ENCODE data around the gene HACD2.

The HACD2 gene, protein sequence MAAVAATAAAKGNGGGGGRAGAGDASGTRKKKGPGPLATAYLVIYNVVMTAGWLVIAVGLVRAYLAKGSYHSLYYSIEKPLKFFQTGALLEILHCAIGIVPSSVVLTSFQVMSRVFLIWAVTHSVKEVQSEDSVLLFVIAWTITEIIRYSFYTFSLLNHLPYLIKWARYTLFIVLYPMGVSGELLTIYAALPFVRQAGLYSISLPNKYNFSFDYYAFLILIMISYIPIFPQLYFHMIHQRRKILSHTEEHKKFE

DNA sequence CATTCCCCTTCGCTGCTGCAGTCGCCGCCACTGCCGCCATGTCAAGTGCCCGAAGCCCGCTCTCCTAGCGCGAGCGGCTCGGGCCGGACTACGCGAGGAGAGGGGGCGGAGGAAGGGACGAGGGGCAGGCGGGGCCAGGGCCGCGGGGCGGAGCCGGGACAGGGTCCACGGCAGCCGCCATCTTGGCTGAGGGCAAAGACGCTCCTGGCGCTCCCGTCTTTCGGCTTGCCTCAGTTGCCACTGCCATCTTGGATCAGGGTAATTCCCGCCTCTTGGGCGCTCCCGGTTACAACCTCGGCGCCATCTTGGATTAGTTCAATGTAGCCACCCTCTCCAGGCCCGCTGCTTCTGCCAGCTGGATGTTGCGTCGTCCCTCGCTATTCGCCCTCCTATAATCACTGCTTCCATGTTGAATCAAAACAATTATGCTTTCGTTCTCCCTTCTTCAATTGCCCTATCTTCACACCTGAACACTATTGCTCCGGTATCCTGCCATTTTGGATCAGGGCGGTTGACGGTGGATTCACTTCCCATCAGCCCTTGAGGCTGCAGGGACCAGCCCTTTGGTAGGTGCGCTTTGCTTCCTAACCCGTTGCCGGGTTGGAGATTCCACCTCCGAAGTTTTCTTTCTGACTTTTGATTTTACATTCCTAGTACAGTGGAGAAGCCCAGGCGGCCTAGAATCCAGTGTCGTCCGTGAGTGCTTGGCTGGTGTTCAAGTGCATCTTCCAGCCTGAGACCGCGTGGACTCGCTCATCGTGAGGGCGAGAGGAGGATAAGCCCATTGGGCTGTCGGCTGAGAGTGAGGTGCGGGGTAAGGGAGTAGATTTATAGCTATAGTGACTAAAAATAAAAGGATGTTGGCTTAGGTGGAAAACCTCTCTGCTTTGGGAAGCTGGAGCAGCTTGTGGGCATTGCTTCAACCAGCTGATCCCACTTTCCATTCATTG is at the start of gene HACD2:
Gene HACD2, minus strand, starts transcription at position 66 of the 950 bp plus-strand sequence. Its CDS starts 26 bp downstream, at position 40.
- in situ Hi-C loops (cut with MboI; ENCODE audit: low pct_unique_long_range_greater_than_20kb, low sequenced_read_pairs, unreplicated experiment), result no loop called here
- TF ChIP-seq CTCF (IDR thresholded peaks at IDR 0.05; ENCODE audit: extremely low read depth, insufficient read depth, missing control alignments), result no peak
- peak; percentile 94 for DNase-seq (ENCODE audit: low spot score)

- in situ Hi-C loops (cut with MboI; ENCODE audit: low pct_unique_long_range_greater_than_20kb, low sequenced_read_pairs, unreplicated experiment), result no loop called here
- no peak for TF ChIP-seq CTCF (IDR thresholded peaks at IDR 0.05; ENCODE audit: extremely low read depth, insufficient read depth, missing control alignments)
- no peak for DNase-seq (ENCODE audit: low spot score)
Measured at GRCh38 chr3:123634149-123635051, 49.5 kb upstream of the HACD2 start.

GRCh38 chr3:123633530-123633929 is 48.7 kb upstream of the HACD2 start:
- in situ Hi-C loops (cut with MboI; ENCODE audit: low pct_unique_long_range_greater_than_20kb, low sequenced_read_pairs, unreplicated experiment), result no loop called here
- DNase-seq (ENCODE audit: low spot score), result no peak
- no peak for TF ChIP-seq CTCF (IDR thresholded peaks at IDR 0.05; ENCODE audit: extremely low read depth, insufficient read depth, missing control alignments)

- no peak for DNase-seq (ENCODE audit: low spot score)
- in situ Hi-C loops (cut with MboI; ENCODE audit: low pct_unique_long_range_greater_than_20kb, low sequenced_read_pairs, unreplicated experiment), result no loop called here
- TF ChIP-seq CTCF (IDR thresholded peaks at IDR 0.05; ENCODE audit: extremely low read depth, insufficient read depth, missing control alignments), result no peak
Measured at GRCh38 chr3:123632161-123632655, 47.4 kb upstream of the HACD2 start.

DNA sequence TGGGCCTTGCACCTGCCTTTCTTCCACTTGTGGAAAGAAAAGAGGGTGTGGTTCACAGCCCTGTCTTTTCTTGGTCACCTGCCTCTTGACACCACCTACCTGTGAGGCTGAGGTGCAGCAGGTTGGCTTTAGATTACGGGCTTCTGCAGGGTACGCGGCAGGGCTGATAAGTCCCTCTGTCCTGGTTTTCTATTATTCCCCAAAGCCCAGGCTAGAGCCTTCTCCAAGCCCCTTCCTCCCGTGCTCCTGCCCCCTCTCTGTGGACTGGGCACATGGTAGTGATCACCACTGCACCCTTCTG is 44.8 kb upstream of the HACD2 start:
- no peak for DNase-seq (ENCODE audit: low spot score)
- in situ Hi-C loops (cut with MboI; ENCODE audit: low pct_unique_long_range_greater_than_20kb, low sequenced_read_pairs, unreplicated experiment), result no loop called here
- TF ChIP-seq CTCF (IDR thresholded peaks at IDR 0.05; ENCODE audit: extremely low read depth, insufficient read depth, missing control alignments), result no peak

All from GM13977 (cell line).